ENCODE data around the gene C12orf56. TPM values are rescaled to one million over a fixed set of nuclear protein-coding genes. Genes with fewer than 3 reads are reported as not detected.

The C12orf56 gene
- total and polyA plus RNA-seq, 7 experiments from 2014 or later: 0.10 to 0.34 TPM; not detected in 5

GRCh38 chr12:64243809-64244208 lies 146.7 kb downstream of the C12orf56 start:
- H3K4me3 ChIP-seq (ENCODE audit: low read length): no peak overlapping the region
- Mint-ChIP-seq H3K27me3 (peaks cover 0 to 16% (median 0%) of the 10 kb centered on the region in 5 donors), H3K4me1 (no peaks in the 10 kb centered on the region), H3K36me3 (no peaks in the 10 kb centered on the region), H3K27ac (peak overlapping the region in 1 of 9 donors; percentile 8), H3K4me3 (no peak overlapping the region), H3K9me3 (no peaks in the 10 kb centered on the region)
- no peaks in the 10 kb centered on the region for H3K4me1 ChIP-seq (ENCODE audit: control insufficient read depth in 2 of 2, insufficient read depth in 2 of 2, low read length in 2 of 2)
- DNase-seq (no peak), ATAC-seq (no peak)
- no peaks in the 10 kb centered on the region for H3K9me3 ChIP-seq (ENCODE audit: control insufficient read depth in 2 of 3, low read length in 3 of 3)
- ChIA-PET CTCF (no interaction called here), POLR2A (no interaction called here)
- intact Hi-C loops (cut with micrococcal nuclease): no loop called here
- H3K27me3 ChIP-seq (ENCODE audit: control insufficient read depth in 2 of 2, insufficient read depth in 2 of 2, low read length in 2 of 2): no peaks in the 10 kb centered on the region
- H3K36me3 ChIP-seq (ENCODE audit: control insufficient read depth in 2 of 3, insufficient read depth in 3 of 3, low read length in 3 of 3): no peaks in the 10 kb centered on the region
- H3K27ac ChIP-seq (ENCODE audit: low read depth, low read length): no peak overlapping the region

- Mint-ChIP-seq H3K36me3 (no peaks in the 10 kb centered on the region), H3K4me3 (no peak overlapping the region), H3K27me3 (peaks cover 0 to 29% (median 0%) of the 10 kb centered on the region in 5 donors), H3K27ac (no peak overlapping the region), H3K4me1 (no peaks in the 10 kb centered on the region), H3K9me3 (no peaks in the 10 kb centered on the region)
- no peak overlapping the region for H3K4me3 ChIP-seq (ENCODE audit: low read length)
- H3K36me3 ChIP-seq (ENCODE audit: control insufficient read depth in 2 of 3, insufficient read depth in 3 of 3, low read length in 3 of 3): no peaks in the 10 kb centered on the region
- no peak overlapping the region for H3K27ac ChIP-seq (ENCODE audit: low read depth, low read length)
- H3K4me1 ChIP-seq (ENCODE audit: control insufficient read depth in 2 of 2, insufficient read depth in 2 of 2, low read length in 2 of 2): no peaks in the 10 kb centered on the region
- intact Hi-C loops (cut with micrococcal nuclease): no loop called here
- ChIA-PET POLR2A (no interaction called here), CTCF (no interaction called here)
- no peaks in the 10 kb centered on the region for H3K9me3 ChIP-seq (ENCODE audit: control insufficient read depth in 2 of 3, low read length in 3 of 3)
- H3K27me3 ChIP-seq (ENCODE audit: control insufficient read depth in 2 of 2, insufficient read depth in 2 of 2, low read length in 2 of 2): no peaks in the 10 kb centered on the region
- DNase-seq (no peak), ATAC-seq (no peak)
Observed at GRCh38 chr12:64240781-64241180, 149.8 kb downstream of the C12orf56 start.

GRCh38 chr12:64237382-64237781 lies 153.2 kb downstream of the C12orf56 start:
- Histone ChIP-seq H3K4me1 (ENCODE audit: control insufficient read depth in 2 of 2, insufficient read depth in 2 of 2, low read length in 2 of 2) (no peaks in the 10 kb centered on the region), H3K9me3 (ENCODE audit: control insufficient read depth in 2 of 3, low read length in 3 of 3) (no peaks in the 10 kb centered on the region), H3K36me3 (ENCODE audit: control insufficient read depth in 2 of 3, insufficient read depth in 3 of 3, low read length in 3 of 3) (no peaks in the 10 kb centered on the region), H3K27ac (ENCODE audit: low read depth, low read length) (no peak overlapping the region), H3K27me3 (ENCODE audit: control insufficient read depth in 2 of 2, insufficient read depth in 2 of 2, low read length in 2 of 2) (no peaks in the 10 kb centered on the region), H3K4me3 (ENCODE audit: low read length) (no peak overlapping the region)
- Mint-ChIP-seq H3K4me3 (no peak overlapping the region), H3K27ac (no peak overlapping the region), H3K27me3 (peaks cover 8 to 39% (median 10%) of the 10 kb centered on the region in 5 donors), H3K36me3 (no peaks in the 10 kb centered on the region), H3K9me3 (no peaks in the 10 kb centered on the region), H3K4me1 (no peaks in the 10 kb centered on the region)
- ChIA-PET POLR2A (no interaction called here), CTCF (interaction anchor here (0.6 kb wide), 1 partner anchor 14 kb away, joined by 3 read pairs; no protein-coding TSS in a partner anchor)
- intact Hi-C loops (cut with micrococcal nuclease): no loop called here
- no peak for DNase-seq
- ATAC-seq: no peak

GRCh38 chr12:64236549-64236948 lies 154.0 kb downstream of the C12orf56 start:
- Histone ChIP-seq H3K27ac (ENCODE audit: low read depth, low read length) (no peak overlapping the region), H3K4me1 (ENCODE audit: control insufficient read depth in 2 of 2, insufficient read depth in 2 of 2, low read length in 2 of 2) (no peaks in the 10 kb centered on the region), H3K27me3 (ENCODE audit: control insufficient read depth in 2 of 2, insufficient read depth in 2 of 2, low read length in 2 of 2) (no peaks in the 10 kb centered on the region), H3K36me3 (ENCODE audit: control insufficient read depth in 2 of 3, insufficient read depth in 3 of 3, low read length in 3 of 3) (no peaks in the 10 kb centered on the region), H3K9me3 (ENCODE audit: control insufficient read depth in 2 of 3, low read length in 3 of 3) (no peaks in the 10 kb centered on the region), H3K4me3 (ENCODE audit: low read length) (no peak overlapping the region)
- Mint-ChIP-seq H3K4me1 (no peaks in the 10 kb centered on the region), H3K9me3 (no peaks in the 10 kb centered on the region), H3K27me3 (peaks cover 9 to 41% (median 12%) of the 10 kb centered on the region in 5 donors), H3K36me3 (no peaks in the 10 kb centered on the region), H3K4me3 (no peak overlapping the region), H3K27ac (no peak overlapping the region)
- POLR2A ChIA-PET: no interaction called here
- no peak for ATAC-seq
- DNase-seq: no peak
- intact Hi-C loops (cut with micrococcal nuclease): no loop called here
- CTCF ChIA-PET: no interaction called here

DNA sequence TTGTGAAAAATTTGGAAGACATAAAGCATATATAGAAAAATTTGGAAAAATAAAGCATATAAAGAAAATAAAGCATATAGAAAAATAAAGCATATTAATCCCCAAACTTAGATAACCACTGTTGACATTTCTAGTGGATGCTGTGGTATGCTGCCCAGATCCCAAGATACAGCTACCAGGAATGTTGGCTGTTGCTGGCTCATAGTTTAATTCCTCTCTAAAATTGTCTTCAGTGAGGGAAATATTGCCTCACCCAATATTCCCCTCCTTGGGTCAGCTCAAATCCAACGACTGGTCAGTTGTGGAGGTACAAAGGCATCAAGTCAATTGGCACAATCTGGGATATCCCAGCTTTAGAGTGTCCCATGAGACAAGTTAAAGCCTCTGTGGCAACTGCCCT lies 158.4 kb downstream of the C12orf56 start:
- Mint-ChIP-seq H3K27ac (no peak overlapping the region), H3K9me3 (no peaks in the 10 kb centered on the region), H3K4me3 (no peak overlapping the region), H3K4me1 (peaks cover 0 to 2% (median 0%) of the 10 kb centered on the region in 7 donors), H3K27me3 (peaks cover 17 to 51% (median 26%) of the 10 kb centered on the region in 5 donors), H3K36me3 (no peaks in the 10 kb centered on the region)
- DNase-seq (no peak), ATAC-seq (no peak)
- Histone ChIP-seq H3K4me3 (ENCODE audit: low read length) (no peak overlapping the region), H3K9me3 (ENCODE audit: control insufficient read depth in 2 of 3, low read length in 3 of 3) (no peaks in the 10 kb centered on the region), H3K4me1 (ENCODE audit: control insufficient read depth in 2 of 2, insufficient read depth in 2 of 2, low read length in 2 of 2) (no peaks in the 10 kb centered on the region), H3K36me3 (ENCODE audit: control insufficient read depth in 2 of 3, insufficient read depth in 3 of 3, low read length in 3 of 3) (no peaks in the 10 kb centered on the region), H3K27me3 (ENCODE audit: control insufficient read depth in 2 of 2, insufficient read depth in 2 of 2, low read length in 2 of 2) (no peaks in the 10 kb centered on the region), H3K27ac (ENCODE audit: low read depth, low read length) (no peak overlapping the region)
- intact Hi-C loops (cut with micrococcal nuclease): no loop called here
- ChIA-PET CTCF (no interaction called here), POLR2A (no interaction called here)

DNA sequence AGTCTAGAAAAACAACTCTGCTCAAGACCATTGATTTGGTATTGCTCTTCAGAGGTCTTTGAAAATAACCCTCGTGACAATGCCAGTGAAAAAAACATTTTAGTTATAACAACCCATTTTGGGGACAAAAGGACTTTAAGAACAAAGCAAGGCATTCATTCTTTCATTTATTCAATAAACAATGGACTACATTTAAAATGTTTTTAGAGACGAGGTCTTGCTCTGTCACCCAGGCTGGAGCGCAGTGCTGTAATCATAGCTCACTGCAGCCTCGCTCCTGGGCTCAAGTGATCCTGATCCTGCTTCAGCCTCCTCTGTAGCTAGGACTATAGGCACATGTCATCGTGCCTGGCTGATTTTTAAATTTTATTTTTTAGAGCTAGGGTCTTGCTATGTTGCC lies 160.8 kb downstream of the C12orf56 start:
- no peaks in the 10 kb centered on the region for H3K27me3 ChIP-seq (ENCODE audit: control insufficient read depth in 2 of 2, insufficient read depth in 2 of 2, low read length in 2 of 2)
- no peak for DNase-seq
- intact Hi-C loops (cut with micrococcal nuclease): loop anchor here (10.0 kb wide), 2 partner anchors 935 to 1905 kb away; partner anchors contain the start of genes LEMD3 (in 1 of the 2) and LLPH (in 1 of the 2)
- POLR2A ChIA-PET: interaction anchor here (0.6 kb wide), 1 partner anchor 9 kb away, joined by 3 read pairs; no protein-coding TSS in a partner anchor
- Mint-ChIP-seq H3K27ac (no peak overlapping the region), H3K9me3 (no peaks in the 10 kb centered on the region), H3K27me3 (peaks cover 18 to 48% (median 26%) of the 10 kb centered on the region in 5 donors), H3K4me1 (peaks cover 0 to 2% (median 0%) of the 10 kb centered on the region in 7 donors), H3K36me3 (no peaks in the 10 kb centered on the region), H3K4me3 (no peak overlapping the region)
- no peak overlapping the region for H3K27ac ChIP-seq (ENCODE audit: low read depth, low read length)
- no peaks in the 10 kb centered on the region for H3K36me3 ChIP-seq (ENCODE audit: control insufficient read depth in 2 of 3, insufficient read depth in 3 of 3, low read length in 3 of 3)
- no peak overlapping the region for H3K4me3 ChIP-seq (ENCODE audit: low read length)
- no peaks in the 10 kb centered on the region for H3K9me3 ChIP-seq (ENCODE audit: control insufficient read depth in 2 of 3, low read length in 3 of 3)
- ATAC-seq: no peak
- no peaks in the 10 kb centered on the region for H3K4me1 ChIP-seq (ENCODE audit: control insufficient read depth in 2 of 2, insufficient read depth in 2 of 2, low read length in 2 of 2)
- CTCF ChIA-PET: interaction anchor here (0.7 kb wide), 1 partner anchor 66 kb away, joined by 3 read pairs; no protein-coding TSS in a partner anchor

DNA sequence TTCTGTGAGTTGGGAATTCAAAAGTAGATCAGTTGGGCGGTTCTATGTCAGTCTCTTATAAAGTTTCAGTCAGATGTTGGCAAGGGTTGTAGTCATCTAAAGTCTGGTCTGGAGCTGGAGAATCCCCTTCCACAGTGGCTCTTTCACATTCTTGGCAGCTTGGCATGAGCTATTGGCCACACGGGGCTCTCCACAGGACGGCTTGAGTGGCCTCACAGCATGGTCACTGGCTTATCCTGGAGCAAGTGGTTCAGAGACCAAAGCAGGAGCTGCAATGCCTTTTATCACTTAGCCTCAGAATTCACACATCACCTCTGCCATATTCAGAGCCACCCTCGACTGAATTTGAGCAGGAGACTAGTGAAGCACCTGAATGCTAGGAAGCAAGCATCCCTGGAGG lies 161.3 kb downstream of the C12orf56 start:
- Mint-ChIP-seq H3K27ac (no peak overlapping the region), H3K36me3 (no peaks in the 10 kb centered on the region), H3K9me3 (no peaks in the 10 kb centered on the region), H3K4me1 (peaks cover 0 to 2% (median 0%) of the 10 kb centered on the region in 7 donors), H3K4me3 (no peak overlapping the region), H3K27me3 (peaks cover 14 to 47% (median 21%) of the 10 kb centered on the region in 5 donors)
- DNase-seq (no peak), ATAC-seq (no peak)
- Histone ChIP-seq H3K27me3 (ENCODE audit: control insufficient read depth in 2 of 2, insufficient read depth in 2 of 2, low read length in 2 of 2) (no peaks in the 10 kb centered on the region), H3K9me3 (ENCODE audit: control insufficient read depth in 2 of 3, low read length in 3 of 3) (no peaks in the 10 kb centered on the region), H3K36me3 (ENCODE audit: control insufficient read depth in 2 of 3, insufficient read depth in 3 of 3, low read length in 3 of 3) (no peaks in the 10 kb centered on the region), H3K4me1 (ENCODE audit: control insufficient read depth in 2 of 2, insufficient read depth in 2 of 2, low read length in 2 of 2) (no peaks in the 10 kb centered on the region), H3K27ac (ENCODE audit: low read depth, low read length) (no peak overlapping the region), H3K4me3 (ENCODE audit: low read length) (no peak overlapping the region)
- POLR2A ChIA-PET: no interaction called here
- CTCF ChIA-PET: no interaction called here
- intact Hi-C loops (cut with micrococcal nuclease): loop anchor here (10.0 kb wide), 2 partner anchors 936 to 1906 kb away; partner anchors contain the start of genes LEMD3 (in 1 of the 2) and LLPH (in 1 of the 2)
